GM18498 (cell line): Measurements from ENCODE around the gene HMGN3.
"Not testable (repeated sequence)": the region's sequence is repeated elsewhere in the genome, so short reads cannot be mapped to it uniquely, and the experiment has no call there.

ENCODE experiments used
- ATAC-seq: cut with Tn5 transposase; IDR thresholded peaks from one replicate; pipeline ENCODE4 v1.9.1; 2021; ENCODE audit warnings: mild to moderate bottlenecking, moderate library complexity; ENCODE audit not compliant: unreplicated experiment

HMGN3 gene

GRCh38 chr6:79234150-79235022 is at the start of gene HMGN3:
TSS of gene HMGN3 (minus strand) at chr6:79234682.
- ATAC-seq, result peak; percentile 92

GRCh38 chr6:79280756-79281155 is 46.3 kb upstream of the HMGN3 start:
- no peak for ATAC-seq

- no peak for ATAC-seq
Measured at GRCh38 chr6:79277109-79277508, 42.6 kb upstream of the HMGN3 start.

GRCh38 chr6:79269877-79270276 is 35.4 kb upstream of the HMGN3 start:
- no peak for ATAC-seq

GRCh38 chr6:79267128-79267527 is 32.6 kb upstream of the HMGN3 start:
- ATAC-seq, result no peak

- ATAC-seq, result no peak
Measured at GRCh38 chr6:79266051-79266450, 31.6 kb upstream of the HMGN3 start.

- ATAC-seq, result no peak
Measured at GRCh38 chr6:79263359-79263758, 28.9 kb upstream of the HMGN3 start.

- ATAC-seq, result no peak
Measured at GRCh38 chr6:79261666-79262065, 27.2 kb upstream of the HMGN3 start.

- ATAC-seq, result no peak
Measured at GRCh38 chr6:79260772-79261171, 26.3 kb upstream of the HMGN3 start.

GRCh38 chr6:79257381-79258205 is 23.1 kb upstream of the HMGN3 start:
- ATAC-seq, result no peak

GRCh38 chr6:79256770-79257169 is 22.3 kb upstream of the HMGN3 start:
- not testable (repeated sequence) for ATAC-seq

GRCh38 chr6:79255086-79255485 is 20.6 kb upstream of the HMGN3 start:
- not testable (repeated sequence) for ATAC-seq

GRCh38 chr6:79250559-79250958 is 16.1 kb upstream of the HMGN3 start:
- no peak for ATAC-seq

- ATAC-seq, result peak; percentile 74
Measured at GRCh38 chr6:79250107-79250514, 15.6 kb upstream of the HMGN3 start.

- no peak for ATAC-seq
Measured at GRCh38 chr6:79249136-79249535, 14.7 kb upstream of the HMGN3 start.

GRCh38 chr6:79246891-79247290 is 12.4 kb upstream of the HMGN3 start:
- peak; percentile 85 for ATAC-seq

GRCh38 chr6:79241228-79241627 is 6.7 kb upstream of the HMGN3 start:
- ATAC-seq, result no peak

- no peak for ATAC-seq
Measured at GRCh38 chr6:79240509-79240908, 6.0 kb upstream of the HMGN3 start.

- ATAC-seq, result peak; percentile 58
Measured at GRCh38 chr6:79239536-79240168, 5.2 kb upstream of the HMGN3 start.

GRCh38 chr6:79238919-79239318 is 4.4 kb upstream of the HMGN3 start:
- no peak for ATAC-seq

GRCh38 chr6:79236711-79237110 is 2.2 kb upstream of the HMGN3 start:
- no peak for ATAC-seq
